Esophagus muscularis mucosa (tissue), 4 donors: ENCODE data around the gene SYNE1. TPM values are rescaled to one million over a fixed set of nuclear protein-coding genes. Genes with fewer than 3 reads are reported as not detected.

Experiments used
- DNase-seq: peaks from one replicate; pipeline ENCODE4 v3.0.0-alpha.2; 2017; ENCODE audit errors: extremely low spot score
- H3K27ac ChIP-seq, 4 donors: fragments of 200-600 bp; sonication (generic); replicated peaks in 1 of 4; 1 replicate in 3 of 4; 2 replicates in 1 of 4; pipeline ENCODE4 v1.5.1; 2016 to 2019; ENCODE audit warnings: mild to moderate bottlenecking in 1 of 4
- H3K27me3 ChIP-seq, 4 donors: fragments of 200-600 bp; sonication (generic); one replicate each; pipeline versions ENCODE4 v1.5.1 to v1.6.0; 2016 to 2019
- H3K36me3 ChIP-seq, 4 donors: fragments of 200-600 bp; sonication (generic); one replicate each; pipeline ENCODE4 v1.5.1; 2016 to 2019
- H3K4me1 ChIP-seq, 4 donors: fragments of 200-600 bp; sonication (generic); one replicate each; pipeline ENCODE4 v1.5.1; 2016 to 2019
- H3K4me3 ChIP-seq, 4 donors: fragments of 200-600 bp; sonication (generic); 1 replicate in 2 of 4; 2 replicates in 2 of 4; pipeline ENCODE4 v1.5.1; 2016 to 2019; ENCODE audit warnings: mild to moderate bottlenecking in 4 of 4, moderate library complexity in 1 of 4
- H3K9me3 ChIP-seq, 4 donors: fragments of 200-600 bp; sonication (generic); 1 replicate in 3 of 4; 2 replicates in 1 of 4; pipeline ENCODE4 v1.5.1; 2016 to 2019
- EP300 ChIP-seq: sonication (generic); formaldehyde crosslinking; IDR thresholded peaks from one replicate; pipeline ENCODE4 v1.6.1; 2017; ENCODE audit warnings: antibody characterized with exemption
- POLR2A ChIP-seq: fragments of 450-650 bp; IDR thresholded peaks from one replicate; pipeline ENCODE4 v1.6.1; 2017; ENCODE audit warnings: antibody characterized with exemption, moderate library complexity, mild to moderate bottlenecking, low read depth
- POLR2AphosphoS5 ChIP-seq, 2 donors: sonication (generic); formaldehyde crosslinking; IDR thresholded peaks; one replicate each; pipeline ENCODE4 v1.6.1; 2017; ENCODE audit warnings: antibody characterized with exemption in 2 of 2
- WGBS: methylation state at CpG from one replicate; pipeline ENCODE4 v1.1.5; 2018; 5-methylcytosine and 5-hydroxymethylcytosine counted together
- intact Hi-C: fragments of 100-400 bp; cut with DNase I; formaldehyde crosslinking; loops from one replicate; pipeline ENCODE4 v1.15.1; 2023
- total RNA-seq, 4 donors: library from RNA; depleted of rRNA; stranded (reverse); fragments of >200 nt; gene quantifications; one replicate each; pipeline versions ENCODE4 v1.1.0 to v1.2.1, GENCODE V29; 2016
- TF ChIP-seq, protein P1 (sequence below), 3 experiments: fragments of 200-600 bp in 2 of 3; fragments of 450-650 bp in 1 of 3; sonication (generic) in 2 of 3; IDR thresholded peaks; one replicate each; pipeline ENCODE4 v1.5.1; 2017 to 2019; ENCODE audit warnings: antibody characterized with exemption in 3 of 3, mild to moderate bottlenecking in 2 of 3, moderate library complexity in 1 of 3

SYNE1 gene
- total RNA-seq, 4 donors from 2014 or later, result 151 to 196 (median 170) TPM

DNA sequence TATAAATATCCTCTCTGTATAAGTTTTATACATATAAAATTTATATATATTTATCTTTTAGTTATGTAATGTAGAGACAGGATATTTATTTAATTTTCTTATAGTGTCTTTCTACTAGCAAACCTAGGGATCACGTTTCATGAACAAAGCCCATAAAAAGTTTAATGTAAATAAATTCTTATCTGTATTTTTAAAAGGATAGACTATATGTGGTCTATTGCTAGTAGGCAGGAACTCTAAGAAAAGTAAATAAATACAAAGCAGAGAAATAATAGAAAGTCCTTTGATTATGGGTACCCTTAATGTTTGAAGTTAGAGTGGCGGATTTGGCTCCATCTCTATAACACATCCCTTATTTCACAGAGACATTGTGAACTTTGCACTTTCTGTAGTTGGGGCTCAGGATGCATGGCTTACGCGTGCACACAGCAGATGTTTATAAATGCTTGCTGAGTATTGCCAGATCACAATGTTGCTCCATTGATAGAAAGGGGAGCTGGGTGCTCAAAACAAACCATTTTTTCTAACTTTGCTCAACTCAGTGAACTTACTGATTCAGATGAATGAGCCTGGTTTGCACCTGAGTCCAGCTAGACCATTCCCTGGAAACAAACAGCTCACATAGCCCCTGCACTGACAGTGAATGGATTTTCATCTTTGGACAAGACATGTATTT lies 179.1 kb downstream of the SYNE1 start:
- no peak overlapping the region for H3K27ac ChIP-seq
- peaks cover 0 to 9% (median 4%) of the 10 kb centered on the region in 4 donors for H3K36me3 ChIP-seq
- DNase-seq, result no peak
- TF ChIP-seq EP300 (no peak), POLR2AphosphoS5 (IDR thresholded peaks at IDR 0.05) (no peak), POLR2A (no peak)
- TF ChIP-seq, protein P1, sequence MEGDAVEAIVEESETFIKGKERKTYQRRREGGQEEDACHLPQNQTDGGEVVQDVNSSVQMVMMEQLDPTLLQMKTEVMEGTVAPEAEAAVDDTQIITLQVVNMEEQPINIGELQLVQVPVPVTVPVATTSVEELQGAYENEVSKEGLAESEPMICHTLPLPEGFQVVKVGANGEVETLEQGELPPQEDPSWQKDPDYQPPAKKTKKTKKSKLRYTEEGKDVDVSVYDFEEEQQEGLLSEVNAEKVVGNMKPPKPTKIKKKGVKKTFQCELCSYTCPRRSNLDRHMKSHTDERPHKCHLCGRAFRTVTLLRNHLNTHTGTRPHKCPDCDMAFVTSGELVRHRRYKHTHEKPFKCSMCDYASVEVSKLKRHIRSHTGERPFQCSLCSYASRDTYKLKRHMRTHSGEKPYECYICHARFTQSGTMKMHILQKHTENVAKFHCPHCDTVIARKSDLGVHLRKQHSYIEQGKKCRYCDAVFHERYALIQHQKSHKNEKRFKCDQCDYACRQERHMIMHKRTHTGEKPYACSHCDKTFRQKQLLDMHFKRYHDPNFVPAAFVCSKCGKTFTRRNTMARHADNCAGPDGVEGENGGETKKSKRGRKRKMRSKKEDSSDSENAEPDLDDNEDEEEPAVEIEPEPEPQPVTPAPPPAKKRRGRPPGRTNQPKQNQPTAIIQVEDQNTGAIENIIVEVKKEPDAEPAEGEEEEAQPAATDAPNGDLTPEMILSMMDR (IDR thresholded peaks at IDR 0.05), result no peak
- no peaks in the 10 kb centered on the region for H3K27me3 ChIP-seq
- intact Hi-C loops, result no loop called here
- no peaks in the 10 kb centered on the region for H3K4me1 ChIP-seq
- H3K4me3 ChIP-seq, result no peak overlapping the region
- H3K9me3 ChIP-seq, result no peaks in the 10 kb centered on the region
- 80% methylated on average over 4 of the region's 4 CpGs for WGBS

DNA sequence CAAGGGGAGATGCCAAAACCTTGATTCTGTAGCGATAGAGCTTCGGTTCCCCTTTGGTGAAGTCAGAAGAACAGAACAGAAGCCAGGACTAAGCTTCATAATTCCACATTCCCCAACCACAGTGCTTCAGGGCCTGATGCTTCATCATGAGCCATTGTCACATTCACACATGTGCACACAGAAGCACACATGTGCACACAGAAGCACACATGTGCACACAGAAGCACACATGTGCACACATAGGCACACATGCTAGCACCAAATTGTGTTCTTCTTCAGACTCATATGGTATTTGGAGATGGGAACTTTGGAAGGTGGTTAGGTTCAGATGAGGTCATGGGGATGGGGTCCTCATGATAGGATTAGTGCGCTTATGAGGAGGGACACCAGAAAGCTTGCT lies 183.2 kb downstream of the SYNE1 start:
- intact Hi-C loops, result no loop called here
- Histone ChIP-seq H3K27me3 (no peaks in the 10 kb centered on the region), H3K4me1 (no peaks in the 10 kb centered on the region), H3K36me3 (peaks cover 0 to 18% (median 8%) of the 10 kb centered on the region in 4 donors), H3K4me3 (no peak overlapping the region), H3K27ac (no peak overlapping the region), H3K9me3 (no peaks in the 10 kb centered on the region)
- TF ChIP-seq POLR2AphosphoS5 (IDR thresholded peaks at IDR 0.05) (no peak), EP300 (no peak), POLR2A (no peak)
- TF ChIP-seq, protein P1 (IDR thresholded peaks at IDR 0.05), result no peak
- no peak for DNase-seq
- 100% methylated on average over 3 of the region's 3 CpGs for WGBS

GRCh38 chr6:152453421-152453820 lies 183.7 kb downstream of the SYNE1 start:
- Histone ChIP-seq H3K27me3 (no peaks in the 10 kb centered on the region), H3K4me3 (no peak overlapping the region), H3K4me1 (no peaks in the 10 kb centered on the region), H3K9me3 (no peaks in the 10 kb centered on the region), H3K36me3 (peaks cover 0 to 21% (median 9%) of the 10 kb centered on the region in 4 donors), H3K27ac (no peak overlapping the region)
- TF ChIP-seq POLR2A, result no peak
- TF ChIP-seq, protein P1 (IDR thresholded peaks at IDR 0.05), result no peak
- TF ChIP-seq POLR2AphosphoS5 (IDR thresholded peaks at IDR 0.05), result no peak
- TF ChIP-seq EP300, result no peak
- intact Hi-C loops, result no loop called here
- no peak for DNase-seq
- WGBS, result 79% methylated on average over 7 of the region's 7 CpGs

- Histone ChIP-seq H3K27me3 (no peaks in the 10 kb centered on the region), H3K36me3 (peaks cover 0 to 21% (median 9%) of the 10 kb centered on the region in 4 donors), H3K4me1 (no peaks in the 10 kb centered on the region), H3K27ac (no peak overlapping the region), H3K9me3 (no peaks in the 10 kb centered on the region), H3K4me3 (no peak overlapping the region)
- 98% methylated on average over 7 of the region's 7 CpGs for WGBS
- no peak for TF ChIP-seq POLR2AphosphoS5 (IDR thresholded peaks at IDR 0.05)
- intact Hi-C loops, result no loop called here
- DNase-seq, result no peak
These were observed 184.5 kb downstream of the SYNE1 start for GRCh38 chr6:152452639-152453038.

GRCh38 chr6:152450519-152450918 lies 186.6 kb downstream of the SYNE1 start:
- Histone ChIP-seq H3K36me3 (peaks cover 0 to 18% (median 9%) of the 10 kb centered on the region in 4 donors), H3K4me3 (no peak overlapping the region), H3K27me3 (no peaks in the 10 kb centered on the region), H3K4me1 (no peaks in the 10 kb centered on the region), H3K9me3 (no peaks in the 10 kb centered on the region), H3K27ac (no peak overlapping the region)
- 94% methylated on average over 4 of the region's 4 CpGs for WGBS
- no peak for DNase-seq
- TF ChIP-seq POLR2A (no peak), POLR2AphosphoS5 (IDR thresholded peaks at IDR 0.05) (no peak), EP300 (no peak)
- TF ChIP-seq, protein P1 (IDR thresholded peaks at IDR 0.05), result no peak
- intact Hi-C loops, result no loop called here
